OCI-LY3 (cell line): ENCODE results near the gene GALNT1.

Experiments used
- H2AFZ ChIP-seq: fragments of 200-600, 300-600 bp; shearing (Covaris generic); 2 replicates; pipeline ENCODE4 v1.6.0; 2014; ENCODE audit warnings: antibody characterized with exemption, low read depth, low read length
- H3K27ac ChIP-seq: fragments of 200-600, 300-600 bp; sonication (generic); 2 replicates; pipeline ENCODE4 v1.5.1; 2014; ENCODE audit warnings: mild to moderate bottlenecking, low read length, moderate library complexity, mixed read lengths
- H3K27me3 ChIP-seq: fragments of 200-600, 300-600 bp; sonication (generic); 2 replicates; pipeline ENCODE4 v1.6.1; 2014; ENCODE audit warnings: low read depth, low read length, mixed read lengths
- H3K36me3 ChIP-seq: fragments of 200-600, 300-600 bp; sonication (generic); replicated peaks from 2 replicates; pipeline ENCODE3; 2014; ENCODE audit warnings: low read depth, low read length, mixed read lengths
- H3K4me1 ChIP-seq: fragments of 300-600, 200-600 bp; sonication (generic); 2 replicates; pipeline ENCODE4 v1.6.1; 2014; ENCODE audit warnings: low read length, mixed read lengths
- H3K4me2 ChIP-seq: fragments of 200-600, 300-600 bp; sonication (generic); 2 replicates; pipeline ENCODE4 v1.6.1; 2014; ENCODE audit warnings: low read length, mixed read lengths
- H3K4me3 ChIP-seq: fragments of 300-600, 200-600 bp; sonication (generic); 2 replicates; pipeline ENCODE4 v1.5.1; 2014; ENCODE audit warnings: antibody characterized with exemption, mild to moderate bottlenecking, low read length, moderate library complexity
- H3K79me2 ChIP-seq: fragments of 300-600, 200-600 bp; shearing (Covaris generic); 2 replicates; pipeline ENCODE4 v1.6.1; 2014; ENCODE audit warnings: mild to moderate bottlenecking, low read length, mixed read lengths
- H3K9ac ChIP-seq: fragments of 300-600, 200-600 bp; shearing (Covaris generic); 2 replicates; pipeline ENCODE4 v1.6.0; 2014; ENCODE audit warnings: mild to moderate bottlenecking, low read length, moderate library complexity
- H3K9me3 ChIP-seq: fragments of 200-600, 300-600 bp; shearing (Covaris generic); 2 replicates; pipeline ENCODE4 v1.6.1; 2014; ENCODE audit warnings: low read length, mixed read lengths; ENCODE audit not compliant: insufficient read depth
- H4K20me1 ChIP-seq: fragments of 200-600, 300-600 bp; sonication (generic); 2 replicates; pipeline ENCODE4 v1.6.1; 2016; ENCODE audit warnings: low read length, mixed read lengths; ENCODE audit not compliant: insufficient read depth
- CTCF ChIP-seq: fragments of 200-600, 300-600 bp; sonication (generic); IDR thresholded peaks from 2 replicates; pipeline ENCODE4 v1.5.1; 2014; ENCODE audit warnings: antibody characterized with exemption, low read length, low read depth
- EZH2phosphoT487 ChIP-seq: fragments of 200-600 bp; shearing (Covaris generic); IDR thresholded peaks from 2 replicates; pipeline ENCODE4 v1.6.1; 2018; ENCODE audit warnings: antibody characterized with exemption, mixed run types, low read depth

The GALNT1 gene

DNA sequence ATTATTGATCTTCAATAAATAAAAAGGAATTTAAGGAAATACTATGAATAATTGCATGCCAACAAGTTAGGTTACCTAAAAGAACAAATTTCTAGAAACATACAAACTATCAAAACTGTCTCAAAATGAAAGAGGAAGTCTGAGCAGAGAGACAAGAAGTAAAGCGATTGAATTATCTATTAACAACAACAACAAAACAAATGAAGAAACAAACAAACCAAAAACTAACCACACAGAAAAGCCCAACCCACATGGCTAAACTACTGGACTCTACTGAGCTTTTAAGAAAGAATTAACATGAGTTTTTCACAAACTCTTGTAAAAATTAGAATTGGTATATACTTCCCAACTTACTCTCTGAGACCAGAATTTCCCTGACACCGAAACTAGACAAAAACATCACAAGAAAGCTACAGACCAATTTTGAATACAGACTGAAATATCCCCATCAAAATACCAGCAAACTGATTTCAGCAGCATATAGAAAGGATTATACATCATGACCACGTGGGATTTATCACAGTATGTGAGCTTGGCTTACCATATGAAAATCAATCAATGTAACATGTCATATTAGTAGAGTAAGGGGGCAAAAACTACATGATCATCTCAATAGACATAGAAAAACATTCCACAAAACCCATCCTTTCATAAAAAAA, 16.6 kb upstream of the GALNT1 start:
- H3K4me2 ChIP-seq = peak overlapping the region; percentile 49
- H3K4me3 ChIP-seq = no peak overlapping the region
- no peaks in the 10 kb centered on the region for H3K9me3 ChIP-seq
- TF ChIP-seq EZH2phosphoT487 (no peak), CTCF (no peak)
- no peak overlapping the region for H3K9ac ChIP-seq
- peak overlapping the region; percentile 8; the same call in 1 of the 2 replicates for H2AFZ ChIP-seq
- H3K79me2 ChIP-seq = no peaks in the 10 kb centered on the region
- peaks cover 14% of the 10 kb centered on the region for H3K4me1 ChIP-seq
- H4K20me1 ChIP-seq = no peaks in the 10 kb centered on the region
- no peaks in the 10 kb centered on the region for H3K36me3 ChIP-seq
- H3K27ac ChIP-seq = no peak overlapping the region
- no peaks in the 10 kb centered on the region for H3K27me3 ChIP-seq

DNA sequence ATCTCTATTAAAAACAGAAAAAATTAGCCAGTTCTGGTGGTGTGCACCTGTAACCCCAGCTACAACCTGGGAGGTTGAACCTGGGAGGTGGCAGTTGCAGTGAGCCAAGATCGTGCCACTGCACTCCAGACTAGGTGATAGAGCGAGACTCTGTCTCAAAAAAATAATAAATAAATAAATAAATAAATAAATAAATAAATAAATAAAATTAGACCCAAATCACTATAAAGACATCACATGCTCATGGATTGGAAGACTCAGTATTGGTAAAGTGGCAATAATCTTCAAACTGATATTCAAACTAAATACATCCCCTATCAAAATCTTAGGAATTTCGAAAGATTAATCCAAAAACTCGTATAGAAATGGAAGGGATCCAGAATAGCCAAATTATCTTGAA, 15.5 kb upstream of the GALNT1 start:
- no peaks in the 10 kb centered on the region for H3K79me2 ChIP-seq
- no peaks in the 10 kb centered on the region for H3K36me3 ChIP-seq
- no peak overlapping the region for H3K4me2 ChIP-seq
- H3K27me3 ChIP-seq = no peaks in the 10 kb centered on the region
- no peaks in the 10 kb centered on the region for H3K9me3 ChIP-seq
- peaks cover 14% of the 10 kb centered on the region for H3K4me1 ChIP-seq
- H2AFZ ChIP-seq = no peak overlapping the region
- H3K4me3 ChIP-seq = no peak overlapping the region
- H3K9ac ChIP-seq = no peak overlapping the region
- no peak for TF ChIP-seq EZH2phosphoT487
- no peak for TF ChIP-seq CTCF
- H4K20me1 ChIP-seq = no peaks in the 10 kb centered on the region
- H3K27ac ChIP-seq = no peak overlapping the region

DNA sequence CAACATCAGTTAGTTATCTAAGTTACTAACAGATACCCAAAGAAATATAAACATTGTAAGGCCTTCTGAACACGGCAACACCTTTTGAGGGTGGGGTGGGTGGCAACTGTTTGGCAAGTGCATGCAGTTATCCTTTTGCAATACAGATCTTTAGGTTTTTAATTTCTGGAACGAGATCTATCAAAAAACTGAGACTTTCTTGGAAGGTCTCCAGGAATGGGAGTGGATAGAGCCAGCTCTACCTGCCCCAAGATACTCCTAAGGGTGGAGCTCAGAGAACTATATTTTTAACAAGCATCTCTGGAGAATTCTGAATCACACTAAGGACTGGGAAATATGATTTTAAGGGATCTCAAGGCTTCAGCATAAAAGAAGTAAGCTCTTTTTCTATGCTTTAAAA, 11.4 kb upstream of the GALNT1 start:
- Histone ChIP-seq H3K9ac (no peak overlapping the region), H3K4me3 (no peak overlapping the region), H3K4me1 (peaks cover 3% of the 10 kb centered on the region), H3K27me3 (0 out of 2 replicates have a peak, but pooled peaks cover 4% of the 10 kb centered on the region), H3K9me3 (no peaks in the 10 kb centered on the region), H4K20me1 (no peaks in the 10 kb centered on the region), H3K79me2 (no peaks in the 10 kb centered on the region), H2AFZ (no peak overlapping the region), H3K36me3 (no peaks in the 10 kb centered on the region), H3K4me2 (no peak overlapping the region), H3K27ac (no peak overlapping the region)
- TF ChIP-seq EZH2phosphoT487 (no peak), CTCF (no peak)

- Histone ChIP-seq H3K9me3 (peaks cover 4% of the 10 kb centered on the region; the same call in 1 of the 2 replicates), H3K4me1 (no peaks in the 10 kb centered on the region), H3K4me2 (no peak overlapping the region), H3K27me3 (0 out of 2 replicates have a peak, but pooled peaks cover 4% of the 10 kb centered on the region), H3K9ac (no peak overlapping the region), H3K27ac (no peak overlapping the region), H4K20me1 (no peaks in the 10 kb centered on the region), H2AFZ (no peak overlapping the region), H3K79me2 (no peaks in the 10 kb centered on the region), H3K36me3 (peaks cover 5% of the 10 kb centered on the region), H3K4me3 (no peak overlapping the region)
- TF ChIP-seq CTCF (no peak), EZH2phosphoT487 (no peak)
These were observed 10.4 kb upstream of the GALNT1 start for GRCh38 chr18:35571138-35571537.
